ENCODE data around the gene PELI1.

Gene PELI1

DNA sequence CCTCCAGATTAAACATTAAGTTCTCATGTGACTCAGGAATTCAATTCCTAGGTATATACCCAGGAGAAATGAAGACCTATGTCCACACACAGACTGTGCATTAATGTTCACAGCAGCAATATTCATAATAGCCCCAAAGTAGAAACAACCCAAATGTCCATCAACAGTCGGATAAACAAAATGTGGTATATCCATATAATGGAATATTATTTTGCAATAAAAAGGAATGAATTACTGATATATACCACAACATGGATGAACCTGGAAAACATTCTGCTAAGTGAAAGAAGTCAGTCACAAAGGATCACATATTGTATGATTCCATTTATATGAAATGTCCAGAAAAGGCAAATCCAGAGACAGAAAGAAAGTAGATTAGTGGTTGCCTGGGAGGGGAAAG, 20.5 kb downstream of the PELI1 start:
- H3K4me3 ChIP-seq (ENCODE audit: severe bottlenecking), result no peak overlapping the region
- H3K27ac ChIP-seq (ENCODE audit: poor library complexity, severe bottlenecking), result no peak overlapping the region
- no peaks in the 10 kb centered on the region for H3K27me3 ChIP-seq (ENCODE audit: insufficient read depth, poor library complexity, severe bottlenecking)
- no peaks in the 10 kb centered on the region for H3K9me3 ChIP-seq (ENCODE audit: severe bottlenecking)
- no peak for ATAC-seq (ENCODE audit: low read depth)
- peaks cover 28% of the 10 kb centered on the region for H3K4me1 ChIP-seq (ENCODE audit: insufficient read depth, poor library complexity, severe bottlenecking)
- no peak for DNase-seq (ENCODE audit: low spot score)
- TF ChIP-seq, protein P1, sequence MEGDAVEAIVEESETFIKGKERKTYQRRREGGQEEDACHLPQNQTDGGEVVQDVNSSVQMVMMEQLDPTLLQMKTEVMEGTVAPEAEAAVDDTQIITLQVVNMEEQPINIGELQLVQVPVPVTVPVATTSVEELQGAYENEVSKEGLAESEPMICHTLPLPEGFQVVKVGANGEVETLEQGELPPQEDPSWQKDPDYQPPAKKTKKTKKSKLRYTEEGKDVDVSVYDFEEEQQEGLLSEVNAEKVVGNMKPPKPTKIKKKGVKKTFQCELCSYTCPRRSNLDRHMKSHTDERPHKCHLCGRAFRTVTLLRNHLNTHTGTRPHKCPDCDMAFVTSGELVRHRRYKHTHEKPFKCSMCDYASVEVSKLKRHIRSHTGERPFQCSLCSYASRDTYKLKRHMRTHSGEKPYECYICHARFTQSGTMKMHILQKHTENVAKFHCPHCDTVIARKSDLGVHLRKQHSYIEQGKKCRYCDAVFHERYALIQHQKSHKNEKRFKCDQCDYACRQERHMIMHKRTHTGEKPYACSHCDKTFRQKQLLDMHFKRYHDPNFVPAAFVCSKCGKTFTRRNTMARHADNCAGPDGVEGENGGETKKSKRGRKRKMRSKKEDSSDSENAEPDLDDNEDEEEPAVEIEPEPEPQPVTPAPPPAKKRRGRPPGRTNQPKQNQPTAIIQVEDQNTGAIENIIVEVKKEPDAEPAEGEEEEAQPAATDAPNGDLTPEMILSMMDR (IDR thresholded peaks at IDR 0.05; ENCODE audit: poor library complexity, severe bottlenecking), result no peak
- 0 out of 2 replicates have a peak, but pooled peaks cover 3% of the 10 kb centered on the region for H3K36me3 ChIP-seq (ENCODE audit: low read depth)

DNA sequence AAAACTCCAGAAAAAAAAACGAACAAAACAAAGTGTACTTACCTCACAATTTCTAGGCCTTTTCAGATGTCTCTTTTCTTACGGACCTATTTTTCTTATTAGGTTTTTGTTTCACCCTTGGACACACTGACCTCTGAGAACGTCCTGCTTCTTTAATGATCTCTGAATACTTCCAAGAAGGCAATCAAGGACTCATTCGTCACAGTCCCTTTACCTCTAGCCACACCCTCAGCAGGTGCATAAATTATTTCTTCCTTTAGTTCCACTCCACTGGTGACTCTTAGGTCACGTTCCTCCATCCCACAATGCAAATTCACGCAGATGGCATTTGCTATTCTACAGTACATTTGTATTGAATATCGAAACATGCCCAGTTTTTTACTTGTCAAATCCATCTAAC, 21.9 kb downstream of the PELI1 start:
- ATAC-seq (ENCODE audit: low read depth), result no peak
- H3K27me3 ChIP-seq (ENCODE audit: insufficient read depth, poor library complexity, severe bottlenecking), result no peaks in the 10 kb centered on the region
- no peak overlapping the region for H3K4me3 ChIP-seq (ENCODE audit: severe bottlenecking)
- peak overlapping the region; percentile 66 for H3K27ac ChIP-seq (ENCODE audit: poor library complexity, severe bottlenecking)
- 0 out of 2 replicates have a peak, but pooled peaks cover 3% of the 10 kb centered on the region for H3K36me3 ChIP-seq (ENCODE audit: low read depth)
- DNase-seq (ENCODE audit: low spot score), result no peak
- TF ChIP-seq, protein P1 (IDR thresholded peaks at IDR 0.05; ENCODE audit: poor library complexity, severe bottlenecking), result no peak
- no peaks in the 10 kb centered on the region for H3K9me3 ChIP-seq (ENCODE audit: severe bottlenecking)
- peaks cover 28% of the 10 kb centered on the region for H3K4me1 ChIP-seq (ENCODE audit: insufficient read depth, poor library complexity, severe bottlenecking)

DNA sequence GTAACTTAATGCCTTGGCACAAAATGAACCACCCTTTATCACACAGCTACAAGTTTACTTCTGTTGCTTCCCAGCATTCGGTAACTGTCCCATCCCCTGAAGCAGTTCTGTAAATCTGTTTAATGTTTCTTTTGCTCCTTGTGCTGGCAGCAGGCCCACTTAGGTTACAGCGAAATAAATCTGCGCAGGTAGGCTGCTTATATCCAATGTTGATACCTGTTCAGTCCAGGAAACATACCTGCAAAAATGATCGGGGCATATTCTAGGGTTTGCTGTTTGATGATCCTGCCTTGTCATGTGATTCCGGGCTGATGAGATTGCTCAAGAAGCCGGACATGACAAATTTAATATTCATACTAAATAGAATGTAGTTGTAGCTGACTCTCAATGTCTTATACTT, 23.3 kb downstream of the PELI1 start:
- no peaks in the 10 kb centered on the region for H3K9me3 ChIP-seq (ENCODE audit: severe bottlenecking)
- peak overlapping the region; percentile 3 for H3K4me3 ChIP-seq (ENCODE audit: severe bottlenecking)
- H3K4me1 ChIP-seq (ENCODE audit: insufficient read depth, poor library complexity, severe bottlenecking), result peaks cover 41% of the 10 kb centered on the region
- DNase-seq (ENCODE audit: low spot score), result no peak
- peak overlapping the region; percentile 66 for H3K27ac ChIP-seq (ENCODE audit: poor library complexity, severe bottlenecking)
- no peaks in the 10 kb centered on the region for H3K27me3 ChIP-seq (ENCODE audit: insufficient read depth, poor library complexity, severe bottlenecking)
- ATAC-seq (ENCODE audit: low read depth), result peak; percentile 91
- H3K36me3 ChIP-seq (ENCODE audit: low read depth), result 0 out of 2 replicates have a peak, but pooled peaks cover 3% of the 10 kb centered on the region
- TF ChIP-seq, protein P1 (IDR thresholded peaks at IDR 0.05; ENCODE audit: poor library complexity, severe bottlenecking), result no peak

DNA sequence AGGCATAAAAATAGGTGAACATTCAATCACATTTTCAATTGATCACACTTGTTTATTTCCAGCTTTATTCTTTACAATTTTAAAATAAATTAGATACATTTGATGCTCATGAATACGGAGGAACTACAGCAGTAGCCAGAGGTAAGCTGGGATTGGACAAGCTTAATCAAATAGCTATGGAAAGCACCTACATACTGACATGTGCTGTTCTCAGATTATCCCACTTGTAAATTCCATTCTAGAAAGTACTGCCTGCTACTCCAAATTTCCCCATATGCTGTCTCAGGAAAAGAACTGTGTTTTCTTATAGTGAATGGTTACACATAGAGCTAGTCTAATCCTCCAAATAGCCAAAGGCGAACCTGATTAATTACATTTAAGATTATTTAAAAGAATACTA, 24.2 kb downstream of the PELI1 start:
- Histone ChIP-seq H3K27ac (ENCODE audit: poor library complexity, severe bottlenecking) (peak overlapping the region; percentile 66), H3K4me1 (ENCODE audit: insufficient read depth, poor library complexity, severe bottlenecking) (peaks cover 50% of the 10 kb centered on the region)

DNA sequence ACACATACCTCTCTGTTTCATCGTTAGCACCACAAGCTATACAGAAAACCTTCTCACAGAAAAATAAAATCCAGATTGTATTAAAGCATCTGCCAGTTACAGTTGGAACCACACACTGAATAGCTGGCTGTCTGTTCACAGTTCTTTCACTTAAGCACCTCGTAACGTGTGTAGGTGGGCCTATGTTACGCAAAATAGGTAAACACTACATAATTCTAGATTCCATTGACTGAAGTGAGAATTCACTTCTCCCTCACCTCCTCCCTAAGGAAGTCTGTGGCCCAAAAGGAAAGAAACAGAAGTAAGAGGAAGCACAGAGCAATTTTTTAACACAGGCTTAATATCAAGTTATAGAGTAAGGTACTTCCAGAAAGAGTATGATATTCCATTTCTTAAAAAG, 24.9 kb downstream of the PELI1 start:
- Histone ChIP-seq H3K4me1 (ENCODE audit: insufficient read depth, poor library complexity, severe bottlenecking) (peaks cover 55% of the 10 kb centered on the region), H3K27me3 (ENCODE audit: insufficient read depth, poor library complexity, severe bottlenecking) (no peaks in the 10 kb centered on the region), H3K4me3 (ENCODE audit: severe bottlenecking) (no peak overlapping the region), H3K27ac (ENCODE audit: poor library complexity, severe bottlenecking) (no peak overlapping the region), H3K36me3 (ENCODE audit: low read depth) (0 out of 2 replicates have a peak, but pooled peaks cover 3% of the 10 kb centered on the region), H3K9me3 (ENCODE audit: severe bottlenecking) (peaks cover 2% of the 10 kb centered on the region)
- ATAC-seq (ENCODE audit: low read depth), result no peak
- DNase-seq (ENCODE audit: low spot score), result no peak
- TF ChIP-seq, protein P1 (IDR thresholded peaks at IDR 0.05; ENCODE audit: poor library complexity, severe bottlenecking), result no peak

More for the DNA sequence above, 24.2 kb downstream of the PELI1 start:
- H3K9me3 ChIP-seq (ENCODE audit: severe bottlenecking), result peaks cover 2% of the 10 kb centered on the region
- TF ChIP-seq, protein P1 (IDR thresholded peaks at IDR 0.05; ENCODE audit: poor library complexity, severe bottlenecking), result no peak
- H3K27me3 ChIP-seq (ENCODE audit: insufficient read depth, poor library complexity, severe bottlenecking), result no peaks in the 10 kb centered on the region
- H3K36me3 ChIP-seq (ENCODE audit: low read depth), result 0 out of 2 replicates have a peak, but pooled peaks cover 3% of the 10 kb centered on the region
- ATAC-seq (ENCODE audit: low read depth), result no peak
- H3K4me3 ChIP-seq (ENCODE audit: severe bottlenecking), result no peak overlapping the region
- no peak for DNase-seq (ENCODE audit: low spot score)
